OCI-M2 (cell line): ENCODE measurements around the gene HTRA3.

Experiments used
- DNase-seq: peaks from one replicate; lab custom pipeline; 2025; ENCODE audit not compliant: unreplicated experiment; lab: John Stamatoyannopoulos, UW

The HTRA3 gene

DNA sequence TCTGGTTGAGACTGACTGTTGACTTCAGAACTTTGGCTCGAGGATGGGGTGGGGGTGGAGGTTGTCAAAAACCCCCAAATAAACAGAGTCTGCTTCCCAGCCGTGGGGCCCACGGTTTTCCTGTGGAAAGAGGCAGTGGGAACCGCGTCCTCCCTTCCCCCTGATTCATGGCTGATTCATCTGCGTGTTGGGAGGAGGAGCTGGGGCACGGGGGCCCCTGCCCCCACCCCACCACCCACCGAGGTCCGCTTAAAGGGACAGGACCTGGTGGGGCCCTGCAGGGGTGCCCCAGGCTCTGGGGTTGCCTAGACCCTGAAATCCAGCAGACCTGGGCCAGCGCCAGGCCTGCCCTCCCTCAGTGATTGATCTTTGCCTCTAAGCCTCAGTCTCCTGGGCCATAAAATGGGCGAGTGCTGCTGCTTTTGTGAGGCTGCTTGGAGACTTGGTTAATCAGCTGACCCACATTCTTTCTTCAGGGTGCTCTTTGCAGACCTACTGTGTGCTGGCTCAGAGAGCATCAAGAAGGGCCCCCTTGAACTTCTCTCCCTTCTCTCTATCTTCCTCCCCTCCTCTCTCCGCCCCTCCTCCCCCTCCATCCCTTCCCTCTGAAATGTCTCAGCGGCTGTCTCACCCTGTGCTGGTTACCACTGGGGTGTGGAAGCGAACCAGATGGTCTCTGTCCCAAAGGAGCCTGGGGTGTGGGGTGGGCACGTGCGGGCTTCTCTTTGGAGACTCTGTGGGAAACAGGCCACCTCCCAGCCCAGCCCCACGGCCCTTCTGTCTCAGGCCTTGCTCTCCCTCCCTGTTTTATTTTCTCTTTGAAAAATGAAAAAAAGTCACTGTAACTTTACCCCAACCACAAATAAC is 9.1 kb downstream of the HTRA3 start:
- no peak for DNase-seq

DNA sequence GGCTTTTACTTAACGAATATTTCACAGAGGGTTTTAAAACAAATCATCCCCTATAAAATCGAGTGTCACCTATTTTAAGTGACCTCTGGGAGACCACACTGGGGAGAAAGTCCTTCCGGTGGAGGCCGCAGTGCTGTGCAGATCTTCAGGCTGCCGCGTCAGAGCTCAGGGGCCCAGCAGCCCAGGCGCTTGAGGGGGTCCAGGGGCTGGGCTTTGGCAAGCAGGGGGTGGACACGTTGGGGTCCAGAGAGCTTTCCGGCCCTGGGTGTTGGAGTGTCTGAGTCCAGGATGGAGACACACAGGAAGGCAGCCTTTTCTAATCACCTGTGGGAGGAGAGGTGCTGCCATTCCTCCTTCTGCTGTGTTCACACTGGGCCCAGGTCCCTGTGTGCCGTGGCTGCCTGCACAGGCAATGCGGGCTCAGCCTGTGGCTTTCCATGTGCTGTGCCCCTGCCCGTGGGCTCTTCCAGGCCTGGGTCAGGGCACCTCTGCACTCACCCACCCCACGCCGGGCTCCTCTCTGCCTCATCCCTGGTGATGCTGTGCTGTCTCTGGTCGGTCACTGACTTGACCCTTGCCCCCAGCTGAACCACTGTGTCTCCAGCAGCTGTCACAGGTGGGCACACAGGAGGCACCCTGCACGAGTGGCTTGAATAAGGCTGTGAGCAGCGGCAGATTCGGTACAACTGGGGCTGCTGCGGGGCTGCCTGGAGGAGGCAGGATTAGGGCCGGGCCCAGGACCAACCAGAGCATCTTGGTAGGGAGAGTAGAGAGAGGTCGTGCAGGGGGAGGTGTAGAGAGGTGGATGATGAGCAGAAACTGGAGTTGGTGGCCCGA is 10.0 kb downstream of the HTRA3 start:
- no peak for DNase-seq

DNA sequence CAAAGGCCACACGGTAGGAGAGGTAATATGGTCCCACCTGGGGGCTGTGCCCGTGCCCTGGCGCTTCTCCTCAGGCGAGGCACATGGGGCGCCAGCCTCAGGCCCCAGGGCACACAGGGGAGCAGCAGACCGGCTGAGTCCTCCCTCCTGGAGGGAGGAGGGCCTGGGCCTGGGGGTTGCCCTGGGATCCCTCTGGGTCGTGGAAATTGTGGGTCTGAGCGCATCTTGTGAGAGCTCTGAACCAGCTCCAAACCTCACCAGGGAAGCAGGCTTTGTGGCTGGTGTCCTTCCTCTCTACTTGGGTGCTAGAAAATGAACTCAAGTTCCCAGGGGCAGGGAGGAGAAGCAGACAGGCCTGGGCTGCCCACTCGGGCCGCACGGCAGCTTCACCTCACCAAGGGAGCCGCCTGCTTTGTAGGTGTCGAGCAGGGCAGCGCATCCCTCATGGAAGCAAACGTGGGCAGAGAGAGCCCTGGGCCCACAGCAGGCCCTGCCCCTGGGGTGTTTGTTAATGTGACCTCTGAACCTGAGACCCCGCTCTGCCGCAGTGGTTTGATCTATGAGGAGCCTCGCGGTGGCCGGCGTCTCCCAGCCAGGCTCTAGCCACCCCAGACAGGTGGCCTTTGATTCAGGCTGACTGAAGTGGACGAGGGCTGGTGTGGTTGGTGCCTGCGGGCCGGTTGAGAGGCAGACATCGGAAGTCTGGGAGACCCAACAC is 10.8 kb downstream of the HTRA3 start:
- DNase-seq = no peak

DNA sequence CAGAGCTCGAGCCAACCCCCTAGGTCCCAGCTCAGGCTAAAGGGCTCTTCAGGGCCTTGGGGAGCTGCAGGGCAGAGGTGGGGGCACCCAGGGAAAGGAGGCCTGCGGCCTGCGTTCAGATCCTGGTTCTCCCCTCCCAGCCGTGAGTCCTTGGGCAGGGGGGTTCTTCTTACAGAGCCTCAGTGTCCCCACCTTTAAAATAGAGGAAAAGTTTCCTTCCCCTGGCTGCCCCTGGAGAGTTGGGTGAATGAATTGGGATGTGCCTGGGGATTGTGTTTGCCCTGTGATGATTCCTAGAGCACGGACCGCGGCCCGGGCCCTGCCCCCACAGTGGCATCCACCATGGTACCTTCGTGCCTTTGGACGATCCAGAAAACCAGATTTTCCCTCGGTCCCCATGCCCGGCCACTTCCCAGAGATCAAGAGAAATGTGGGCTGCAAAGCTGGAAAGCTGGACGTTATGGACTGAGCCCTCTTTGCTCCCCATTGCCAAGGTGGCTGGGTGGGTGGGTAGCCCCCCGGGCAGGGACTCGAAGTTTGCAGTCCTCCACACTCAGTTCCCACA is 11.4 kb downstream of the HTRA3 start:
- no peak for DNase-seq

DNA sequence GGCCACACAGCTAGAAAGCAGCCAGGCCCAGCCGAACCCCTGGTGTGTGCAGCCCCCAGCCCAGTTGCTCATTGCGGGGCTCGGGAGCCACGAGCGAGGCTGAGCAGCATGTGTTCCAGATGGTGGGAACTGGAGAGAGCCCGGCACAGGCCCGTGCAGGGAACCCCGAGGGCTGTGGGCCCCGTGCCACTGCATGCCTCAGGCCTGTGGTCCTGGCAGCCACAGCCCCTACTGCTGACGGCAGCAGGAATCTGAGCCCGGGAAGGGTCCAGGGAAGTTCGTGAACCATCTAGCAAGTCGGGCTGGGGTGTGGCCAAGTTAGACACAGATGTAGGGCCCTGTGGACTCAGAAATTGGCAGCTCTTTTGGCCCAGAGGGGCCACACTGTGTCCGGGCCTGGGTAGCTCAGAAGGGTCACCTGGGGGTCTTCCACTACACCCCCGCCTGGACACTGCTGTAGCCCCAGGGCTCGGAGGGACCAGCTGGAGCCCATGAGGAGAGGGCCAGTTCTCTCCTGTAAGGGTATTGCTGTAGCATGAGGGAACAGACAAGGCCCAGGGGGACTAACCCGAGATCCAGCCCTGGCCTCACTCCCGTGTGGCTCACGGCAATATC is 12.1 kb downstream of the HTRA3 start:
- no peak for DNase-seq

DNA sequence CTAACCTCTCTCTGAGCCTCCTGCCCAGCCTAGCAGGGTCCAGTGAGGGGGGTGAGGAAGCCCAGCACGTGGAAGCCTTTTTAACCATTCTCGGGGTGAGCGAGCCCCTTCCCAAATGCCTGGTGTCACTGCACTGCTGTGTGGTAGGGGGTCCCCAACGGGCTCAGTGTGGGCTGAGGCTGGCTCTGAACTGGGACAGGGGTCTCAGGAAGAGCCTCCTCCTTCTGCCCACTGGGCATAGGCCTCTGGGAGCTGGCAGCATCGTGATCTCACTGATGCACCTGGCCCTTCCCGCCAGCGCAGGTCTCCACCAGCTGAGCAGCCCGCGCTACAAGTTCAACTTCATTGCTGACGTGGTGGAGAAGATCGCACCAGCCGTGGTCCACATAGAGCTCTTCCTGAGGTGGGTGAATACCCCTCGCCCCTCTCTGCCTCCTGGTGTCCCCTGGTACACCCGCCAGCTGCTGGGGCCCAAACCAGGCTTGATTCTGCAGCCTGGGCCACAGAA is 12.6 kb downstream of the HTRA3 start:
- no peak for DNase-seq

DNA sequence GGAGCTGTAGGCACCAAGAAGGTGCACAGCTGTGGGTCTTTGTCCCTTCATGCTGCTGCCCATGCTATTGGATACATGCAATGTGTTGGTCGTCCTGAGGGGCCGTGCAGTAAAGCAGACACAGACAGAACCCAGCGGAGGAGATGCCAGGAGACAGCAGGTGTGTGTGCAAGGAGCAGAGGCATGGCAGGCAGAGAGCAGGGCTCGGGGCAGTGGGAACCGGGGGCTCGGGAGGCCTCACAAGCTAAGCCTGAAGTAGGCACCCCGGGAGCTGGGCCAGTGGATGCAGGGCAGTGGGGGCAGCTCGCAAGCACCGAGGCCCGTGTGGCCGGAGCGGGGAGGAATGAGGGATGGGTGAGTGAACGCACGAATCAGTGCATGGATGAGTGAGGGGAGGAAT is 13.2 kb downstream of the HTRA3 start:
- no peak for DNase-seq

DNA sequence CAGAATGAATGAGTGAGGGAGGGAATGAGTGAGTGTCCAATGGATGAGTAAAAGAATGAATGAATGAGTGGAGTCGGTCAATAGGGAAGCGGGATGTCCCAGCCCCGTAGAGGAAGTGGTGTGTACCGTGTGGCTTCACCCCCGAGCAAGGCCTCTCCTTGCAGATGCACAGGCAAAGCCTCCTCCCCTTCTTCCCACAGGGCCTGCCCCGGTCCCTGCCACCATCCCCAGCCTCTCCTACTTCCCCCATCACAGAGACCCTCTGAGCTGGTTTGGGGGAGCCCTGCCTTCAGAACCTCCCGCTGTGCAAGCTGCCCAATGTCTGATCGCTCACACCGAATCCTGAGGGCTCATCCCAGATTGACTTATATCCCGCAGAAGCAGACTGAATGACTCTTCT is 13.6 kb downstream of the HTRA3 start:
- DNase-seq = no peak

DNA sequence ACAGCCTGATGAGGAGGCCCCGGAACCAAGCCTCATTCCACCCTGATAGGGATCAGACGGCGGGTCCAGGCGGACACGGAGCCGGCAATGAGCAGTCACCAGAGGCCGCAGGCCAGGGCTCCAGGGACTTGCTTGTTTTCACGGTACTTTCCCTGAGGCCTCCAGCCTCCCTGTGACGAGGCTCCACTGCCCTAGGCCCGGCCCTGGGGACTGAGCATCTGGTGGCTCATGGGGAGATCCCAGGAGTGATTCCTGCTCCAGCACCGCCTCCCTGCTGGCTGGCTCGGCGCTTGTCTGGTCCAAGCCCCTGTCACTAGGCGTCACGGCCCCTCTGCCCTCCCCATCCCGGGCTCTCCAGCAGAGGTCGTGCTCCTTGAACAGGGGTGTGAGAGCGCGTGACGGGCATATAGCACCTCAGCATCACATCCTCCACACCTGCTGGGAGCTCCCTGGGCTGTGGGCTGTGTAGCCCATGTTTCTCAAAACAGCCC is 14.1 kb downstream of the HTRA3 start:
- no peak for DNase-seq

DNA sequence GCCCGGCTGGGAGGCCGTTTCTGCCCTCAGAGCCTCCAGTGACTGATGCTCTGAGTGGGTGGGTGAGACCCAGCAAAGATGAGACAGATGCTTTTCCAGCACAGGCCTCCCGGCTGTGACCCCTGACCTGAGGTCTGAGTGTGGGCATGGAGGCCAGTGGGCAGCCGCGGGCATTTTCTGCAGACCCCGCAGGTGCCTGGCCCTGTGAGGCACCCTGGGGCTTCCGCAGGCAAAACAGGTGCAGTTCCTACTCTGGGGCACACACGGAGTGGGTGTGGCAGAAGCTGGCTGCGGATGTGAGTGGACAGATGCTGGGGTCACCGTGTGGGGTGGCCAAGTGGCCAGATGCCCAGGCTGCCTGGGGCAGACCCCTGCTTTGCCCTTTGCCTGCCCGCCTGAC is 14.8 kb downstream of the HTRA3 start:
- no peak for DNase-seq

DNA sequence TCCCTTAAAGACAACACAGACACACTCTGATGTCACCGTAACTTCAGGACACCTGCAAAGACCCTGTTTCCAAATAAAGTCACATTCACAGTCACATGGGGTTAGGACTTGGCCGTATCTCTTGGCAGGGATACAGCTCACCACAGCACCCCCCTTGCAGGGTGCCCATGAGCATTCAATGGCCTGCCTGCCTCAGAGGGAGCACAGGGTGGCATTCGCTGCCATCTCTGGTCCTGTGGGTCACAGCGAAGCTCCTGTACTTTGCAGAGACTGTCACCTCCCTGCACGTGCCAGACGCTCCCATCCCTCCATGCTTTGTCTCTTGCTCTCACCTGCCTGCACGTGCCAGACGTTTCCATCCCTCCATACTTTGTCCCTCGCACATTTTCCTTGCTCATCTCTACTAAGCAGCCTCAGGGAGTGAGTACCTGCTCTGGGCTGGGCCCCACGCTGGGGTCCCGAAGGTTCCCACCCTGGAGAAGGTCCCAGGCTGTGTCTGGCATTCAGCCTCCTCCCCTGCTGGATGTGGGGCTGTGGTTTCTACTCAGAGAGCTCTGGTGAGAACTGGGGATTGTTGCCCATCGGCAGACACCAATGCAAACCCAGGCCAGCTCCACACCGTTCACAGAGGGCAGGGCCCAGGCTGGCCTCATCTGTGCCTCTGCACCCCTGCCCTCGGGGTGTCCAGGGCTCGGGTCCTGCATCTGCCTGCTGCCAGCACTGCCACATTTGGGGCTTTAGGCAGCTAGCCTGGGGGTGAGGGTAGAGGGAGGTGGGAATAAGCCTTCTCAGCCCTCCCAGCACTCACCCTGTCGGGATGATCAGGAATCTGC is 15.8 kb downstream of the HTRA3 start:
- DNase-seq = no peak

DNA sequence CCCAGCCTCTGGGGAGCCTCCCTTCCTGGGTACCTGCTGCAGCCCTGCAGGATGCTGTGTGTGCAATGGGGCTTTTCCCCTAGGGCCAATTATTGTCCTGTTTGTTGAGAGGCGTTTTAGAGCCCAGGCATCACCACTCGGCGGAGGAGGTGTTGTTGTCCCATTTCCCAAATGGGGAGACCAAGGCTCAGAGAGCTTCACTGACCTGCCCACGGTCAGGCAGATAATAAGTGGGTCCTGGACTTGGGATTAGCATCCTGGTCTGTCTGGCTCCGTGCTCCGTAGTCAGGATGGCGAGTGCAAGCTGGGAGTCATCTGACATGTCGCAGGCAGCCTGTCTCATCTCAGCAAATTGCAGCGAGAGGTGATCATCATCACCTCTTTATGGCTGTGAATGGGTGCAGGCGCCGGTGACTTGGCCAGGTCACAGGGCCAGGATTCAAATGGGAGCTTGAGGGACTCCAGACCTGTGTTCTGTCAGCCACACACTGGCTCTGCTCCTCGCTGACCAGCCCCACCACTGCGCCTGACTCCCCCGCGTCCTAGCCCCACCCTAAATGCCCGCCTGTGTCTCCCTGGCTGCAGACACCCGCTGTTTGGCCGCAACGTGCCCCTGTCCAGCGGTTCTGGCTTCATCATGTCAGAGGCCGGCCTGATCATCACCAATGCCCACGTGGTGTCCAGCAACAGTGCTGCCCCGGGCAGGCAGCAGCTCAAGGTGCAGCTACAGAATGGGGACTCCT is 16.6 kb downstream of the HTRA3 start:
- DNase-seq = no peak

DNA sequence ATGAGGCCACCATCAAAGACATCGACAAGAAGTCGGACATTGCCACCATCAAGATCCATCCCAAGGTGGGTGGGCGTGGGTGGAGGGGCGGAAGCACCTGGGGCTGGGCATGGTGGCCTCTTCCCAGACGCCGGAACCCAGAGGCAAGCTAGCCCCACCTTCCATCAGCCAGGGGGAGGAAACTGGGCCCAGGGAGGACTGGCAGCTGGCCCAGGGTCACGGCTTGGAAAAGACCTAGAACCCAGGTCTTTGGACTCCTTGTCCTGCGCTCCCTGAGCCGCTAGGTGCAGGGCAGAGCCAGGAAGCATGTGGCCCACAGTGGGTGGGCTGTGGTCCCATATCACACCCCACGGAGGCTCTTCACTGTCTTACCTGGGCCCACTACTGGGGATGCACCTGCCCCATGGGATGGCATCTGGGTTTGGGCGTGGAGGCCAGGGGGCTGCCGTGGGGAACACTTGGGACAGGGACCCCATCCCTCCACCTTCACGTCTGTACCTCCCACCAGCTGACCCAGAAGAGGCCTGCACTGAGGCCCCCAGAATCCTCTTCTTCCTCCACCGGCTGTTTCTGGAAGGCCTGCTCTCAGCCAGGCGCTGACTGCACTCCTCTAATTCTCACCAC is 17.3 kb downstream of the HTRA3 start:
- DNase-seq = no peak

DNA sequence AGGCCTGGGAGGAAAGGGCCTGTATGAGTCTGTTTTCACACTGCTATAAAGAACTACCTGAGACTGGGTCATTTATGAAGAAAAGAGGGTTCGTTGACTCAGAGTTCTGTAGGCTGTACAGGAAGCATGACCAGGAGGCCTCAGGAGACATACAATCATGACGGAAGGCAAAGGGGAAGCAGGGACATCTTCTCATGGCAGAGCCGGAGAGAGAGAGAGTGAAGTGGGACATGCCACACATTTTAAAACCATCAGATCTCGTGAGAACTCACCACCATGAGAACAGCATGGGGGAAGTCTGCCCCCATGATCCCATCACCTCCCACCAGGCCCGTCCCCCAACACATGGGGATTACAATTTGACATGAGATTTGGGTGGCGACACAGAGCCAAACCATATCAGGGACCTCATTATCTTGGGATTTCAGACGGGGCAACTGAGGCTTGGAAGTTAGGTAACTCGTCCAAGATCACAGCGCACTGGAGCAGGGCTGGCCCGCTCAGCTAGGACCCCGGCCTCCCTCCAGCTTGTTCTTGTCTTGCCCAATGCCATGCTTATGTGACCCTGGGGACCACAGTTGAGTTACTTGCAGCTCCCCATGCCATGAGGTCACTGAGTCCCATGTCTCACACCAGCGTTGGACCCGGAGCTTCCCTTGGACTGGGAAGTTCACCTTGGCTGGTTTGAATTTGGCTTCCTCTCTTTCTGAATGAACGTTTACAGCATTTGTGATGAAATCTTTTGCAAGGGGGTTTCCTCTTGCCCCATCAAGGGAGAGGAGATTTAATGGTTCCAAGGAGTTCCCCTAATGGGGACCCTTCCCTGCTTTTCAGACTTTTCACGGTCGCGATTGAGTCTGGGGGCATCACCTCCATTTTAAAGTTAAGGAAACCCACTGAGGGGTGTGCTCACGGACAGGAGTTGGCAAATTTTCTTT is 18.1 kb downstream of the HTRA3 start:
- no peak for DNase-seq

DNA sequence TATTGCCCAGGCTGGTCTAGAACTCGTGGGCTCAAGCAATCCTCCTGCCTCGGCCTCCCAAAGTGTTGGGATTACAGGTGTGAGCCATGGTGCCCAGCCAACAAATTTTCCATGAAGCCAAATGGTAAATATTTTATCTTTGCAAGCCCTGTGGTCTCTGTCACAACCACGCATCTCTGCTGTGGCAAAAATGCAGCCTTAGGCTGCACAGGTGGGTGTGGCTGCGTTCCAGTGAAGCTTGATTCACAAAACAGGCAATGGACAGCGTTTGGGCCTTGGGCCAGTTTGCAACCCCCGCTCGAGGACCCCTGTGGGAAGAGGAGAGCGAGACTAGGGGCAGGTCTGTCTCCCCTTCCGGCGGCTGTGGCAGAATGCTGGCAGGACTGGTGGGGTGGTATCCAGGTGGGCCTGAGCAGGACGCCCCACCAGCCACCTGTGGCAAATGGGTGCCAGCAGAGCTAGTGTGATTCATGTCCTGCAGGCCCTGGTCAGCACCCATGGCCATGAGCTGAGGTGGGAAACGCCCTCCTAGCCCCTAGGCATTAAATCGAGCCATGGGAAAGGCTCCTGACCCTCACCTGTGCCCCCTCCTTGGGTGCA is 19.7 kb downstream of the HTRA3 start:
- no peak for DNase-seq

DNA sequence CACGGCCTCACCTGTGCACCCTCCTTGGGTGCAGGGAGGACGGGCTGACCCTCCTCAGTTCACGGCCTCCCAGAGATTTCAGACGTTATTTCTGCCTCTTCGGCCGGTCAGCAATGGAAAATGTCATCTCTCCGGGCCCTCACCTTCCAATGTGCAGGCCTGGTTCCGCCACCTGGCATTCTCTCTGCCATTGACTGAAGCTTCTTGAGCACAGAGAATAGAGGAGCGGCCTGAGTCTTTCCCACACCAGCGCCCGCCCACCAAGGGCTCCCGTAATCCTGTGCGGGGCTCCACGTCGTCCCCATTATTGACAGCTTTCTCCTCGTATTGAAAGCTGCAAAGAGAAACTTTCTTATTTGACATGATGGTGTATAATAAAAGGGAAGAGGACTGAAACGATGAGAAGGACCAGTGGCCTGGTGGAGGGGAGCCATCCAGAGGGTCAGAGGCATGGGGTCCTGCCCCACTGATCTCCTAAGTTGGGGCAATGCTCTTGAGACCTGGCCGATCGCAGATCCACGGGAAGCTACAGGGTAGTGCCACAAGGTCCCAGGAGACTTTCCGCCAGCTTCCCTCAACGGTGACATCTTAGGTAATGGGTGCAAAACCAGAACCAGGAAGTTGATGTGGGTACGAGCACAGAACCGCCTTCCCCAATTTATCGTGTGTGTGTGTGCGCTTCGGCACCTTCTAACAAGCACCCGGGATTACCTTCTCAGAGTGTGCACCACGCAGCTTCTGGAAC is 20.6 kb downstream of the HTRA3 start:
- no peak for DNase-seq

DNA sequence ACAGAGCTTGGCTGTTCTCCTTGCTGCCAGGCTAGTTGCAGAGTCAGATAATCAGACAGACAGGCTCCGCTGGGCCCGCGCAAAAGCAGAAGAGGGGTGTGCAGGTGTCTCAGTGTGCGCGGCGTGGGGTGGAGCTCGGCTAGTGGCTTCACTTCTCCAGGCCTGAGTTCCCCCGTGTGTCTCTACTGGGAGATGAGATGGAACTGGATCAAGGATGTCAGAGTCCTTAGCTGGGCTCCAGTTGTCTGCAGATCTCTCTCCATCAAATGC is 21.1 kb downstream of the HTRA3 start:
- no peak for DNase-seq
